Nephron (organoid): ENCODE data around the gene NCDN.

Experiments
- H3K27ac Mint-ChIP-seq, 3 experiments: 2 replicates each; pipeline ENCODE4 v1.8.0; 2020; ENCODE audit warnings: mixed read lengths in 3 of 3, mild to moderate bottlenecking in 2 of 3, moderate library complexity in 1 of 3
- H3K27me3 Mint-ChIP-seq: 2 replicates; pipeline ENCODE4 v1.8.0; 2021; ENCODE audit warnings: low read depth, mild to moderate bottlenecking, moderate library complexity, mixed read lengths
- H3K36me3 Mint-ChIP-seq: 2 replicates; pipeline ENCODE4 v1.8.0; 2020; ENCODE audit warnings: low read depth, mixed read lengths
- H3K4me1 Mint-ChIP-seq: 2 replicates; pipeline ENCODE4 v1.8.0; 2020; ENCODE audit warnings: mixed read lengths
- H3K4me3 Mint-ChIP-seq, 3 experiments: 2 replicates each; pipeline ENCODE4 v1.8.0; 2020; ENCODE audit warnings: mild to moderate bottlenecking in 3 of 3, mixed read lengths in 3 of 3, moderate library complexity in 2 of 3
- H3K9me3 Mint-ChIP-seq: 2 replicates; pipeline ENCODE4 v1.8.0; 2020; ENCODE audit warnings: mixed read lengths
- CTCF ChIP-seq, 3 experiments: fragments of 200-600 bp; sonication (generic); IDR thresholded peaks; one replicate each; pipeline ENCODE4 v1.5.0; 2021; ENCODE audit warnings: antibody characterized with exemption in 3 of 3; ENCODE audit not compliant: unreplicated experiment in 3 of 3

NCDN gene

GRCh38 chr1:35539824-35540261, 17.8 kb upstream of the NCDN start:
- H3K36me3 Mint-ChIP-seq, result peaks cover 30% of the 10 kb centered on the region
- TF ChIP-seq CTCF (IDR thresholded peaks at IDR 0.05; ENCODE audit: unreplicated experiment in 3 of 3), result no peak
- peaks cover 50% of the 10 kb centered on the region for H3K4me1 Mint-ChIP-seq
- peak overlapping the region; percentile 21 to 80 (median 69) for H3K27ac Mint-ChIP-seq
- H3K4me3 Mint-ChIP-seq, result no peak overlapping the region
- H3K9me3 Mint-ChIP-seq, result no peaks in the 10 kb centered on the region
- no peaks in the 10 kb centered on the region for H3K27me3 Mint-ChIP-seq

- H3K36me3 Mint-ChIP-seq, result peaks cover 61% of the 10 kb centered on the region
- TF ChIP-seq CTCF (IDR thresholded peaks at IDR 0.05; ENCODE audit: unreplicated experiment in 3 of 3), result no peak
- H3K4me1 Mint-ChIP-seq, result peaks cover 25% of the 10 kb centered on the region
- no peak overlapping the region for H3K27ac Mint-ChIP-seq
- H3K9me3 Mint-ChIP-seq, result peaks cover 2% of the 10 kb centered on the region
- H3K27me3 Mint-ChIP-seq, result no peaks in the 10 kb centered on the region
- no peak overlapping the region for H3K4me3 Mint-ChIP-seq
Measured at GRCh38 chr1:35544976-35545375, 12.6 kb upstream of the NCDN start.

- Mint-ChIP-seq H3K4me1 (peaks cover 20% of the 10 kb centered on the region), H3K9me3 (peaks cover 2% of the 10 kb centered on the region), H3K4me3 (no peak overlapping the region), H3K36me3 (peaks cover 58% of the 10 kb centered on the region), H3K27ac (no peak overlapping the region), H3K27me3 (no peaks in the 10 kb centered on the region)
- TF ChIP-seq CTCF (IDR thresholded peaks at IDR 0.05; ENCODE audit: unreplicated experiment in 3 of 3), result no peak
Measured at GRCh38 chr1:35546614-35547013, 11.0 kb upstream of the NCDN start.

- Mint-ChIP-seq H3K27ac (peak overlapping the region in 1 of 3 experiments; percentile 31), H3K27me3 (no peaks in the 10 kb centered on the region), H3K4me3 (peak overlapping the region in 1 of 3 experiments; percentile 37), H3K36me3 (peaks cover 34% of the 10 kb centered on the region), H3K4me1 (peaks cover 32% of the 10 kb centered on the region), H3K9me3 (no peaks in the 10 kb centered on the region)
- TF ChIP-seq CTCF (IDR thresholded peaks at IDR 0.05; ENCODE audit: unreplicated experiment in 3 of 3), result no peak
Measured at GRCh38 chr1:35553851-35554250, 3.7 kb upstream of the NCDN start.

- peak overlapping the region; percentile 98 to 100 (median 99) for H3K4me3 Mint-ChIP-seq
- peak overlapping the region; percentile 31 to 77 (median 69) for H3K27ac Mint-ChIP-seq
- peaks cover 37% of the 10 kb centered on the region for H3K4me1 Mint-ChIP-seq
- TF ChIP-seq CTCF (IDR thresholded peaks at IDR 0.05; ENCODE audit: unreplicated experiment in 3 of 3), result no peak
- H3K9me3 Mint-ChIP-seq, result no peaks in the 10 kb centered on the region
- peaks cover 27% of the 10 kb centered on the region for H3K36me3 Mint-ChIP-seq
- no peaks in the 10 kb centered on the region for H3K27me3 Mint-ChIP-seq
Measured at GRCh38 chr1:35554266-35555211, 3.1 kb upstream of the NCDN start.
